22Rv1 (cell line): Measurements from ENCODE around the gene COL12A1.

Experiments
- H3K27ac ChIP-seq: fragments of 450-650 bp; 2 replicates; pipeline ENCODE4 v1.5.1; 2017
- ZFX ChIP-seq: fragments of 450-650 bp; IDR thresholded peaks from 2 replicates; pipeline ENCODE4 v1.6.1; 2017; ENCODE audit warnings: antibody characterized with exemption, borderline replicate concordance
- TF ChIP-seq, protein P1 (sequence below): fragments of 450-650 bp; IDR thresholded peaks from 2 replicates; pipeline ENCODE4 v1.5.1; 2017; ENCODE audit warnings: mild to moderate bottlenecking

The COL12A1 gene

DNA sequence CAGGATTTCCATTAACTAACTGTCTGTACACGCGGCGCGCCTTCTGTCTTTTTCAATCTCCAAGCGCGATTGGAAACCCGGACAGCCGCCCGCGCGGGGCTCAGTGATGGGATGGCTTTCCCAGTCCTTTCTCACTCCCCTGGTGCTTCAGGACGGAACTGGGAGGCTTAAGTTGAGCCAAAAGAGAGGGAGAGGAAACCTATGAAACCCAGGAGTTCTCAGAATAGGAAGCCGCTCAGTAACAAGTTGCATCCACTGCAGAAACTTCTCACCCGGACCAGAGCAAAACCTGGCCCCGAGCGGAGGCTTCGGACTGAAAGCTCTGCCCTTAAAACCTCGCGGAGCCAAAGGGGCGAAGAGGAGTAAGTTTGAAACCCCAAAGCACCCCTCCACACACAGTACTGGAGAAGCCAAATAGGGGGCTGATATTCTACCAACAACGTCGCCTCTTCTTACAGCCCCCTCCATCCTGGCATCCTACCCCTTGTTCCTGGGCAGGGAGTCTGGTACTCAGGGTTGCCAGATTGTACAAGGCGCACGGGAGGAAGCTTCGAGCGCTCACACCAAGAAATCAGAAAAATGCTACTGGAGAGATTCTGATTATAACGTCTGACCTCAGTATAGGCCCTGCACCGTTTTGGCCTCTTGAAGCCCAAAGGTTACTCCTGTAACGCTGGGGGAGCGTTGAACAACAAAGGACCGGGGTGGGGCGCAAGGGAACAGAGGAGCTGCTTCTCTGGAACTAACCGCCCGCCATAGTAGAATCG is 906 bp upstream of the COL12A1 start:
- TF ChIP-seq ZFX: no peak
- TF ChIP-seq, protein P1, sequence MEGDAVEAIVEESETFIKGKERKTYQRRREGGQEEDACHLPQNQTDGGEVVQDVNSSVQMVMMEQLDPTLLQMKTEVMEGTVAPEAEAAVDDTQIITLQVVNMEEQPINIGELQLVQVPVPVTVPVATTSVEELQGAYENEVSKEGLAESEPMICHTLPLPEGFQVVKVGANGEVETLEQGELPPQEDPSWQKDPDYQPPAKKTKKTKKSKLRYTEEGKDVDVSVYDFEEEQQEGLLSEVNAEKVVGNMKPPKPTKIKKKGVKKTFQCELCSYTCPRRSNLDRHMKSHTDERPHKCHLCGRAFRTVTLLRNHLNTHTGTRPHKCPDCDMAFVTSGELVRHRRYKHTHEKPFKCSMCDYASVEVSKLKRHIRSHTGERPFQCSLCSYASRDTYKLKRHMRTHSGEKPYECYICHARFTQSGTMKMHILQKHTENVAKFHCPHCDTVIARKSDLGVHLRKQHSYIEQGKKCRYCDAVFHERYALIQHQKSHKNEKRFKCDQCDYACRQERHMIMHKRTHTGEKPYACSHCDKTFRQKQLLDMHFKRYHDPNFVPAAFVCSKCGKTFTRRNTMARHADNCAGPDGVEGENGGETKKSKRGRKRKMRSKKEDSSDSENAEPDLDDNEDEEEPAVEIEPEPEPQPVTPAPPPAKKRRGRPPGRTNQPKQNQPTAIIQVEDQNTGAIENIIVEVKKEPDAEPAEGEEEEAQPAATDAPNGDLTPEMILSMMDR: no peak
- H3K27ac ChIP-seq: no peak overlapping the region

DNA sequence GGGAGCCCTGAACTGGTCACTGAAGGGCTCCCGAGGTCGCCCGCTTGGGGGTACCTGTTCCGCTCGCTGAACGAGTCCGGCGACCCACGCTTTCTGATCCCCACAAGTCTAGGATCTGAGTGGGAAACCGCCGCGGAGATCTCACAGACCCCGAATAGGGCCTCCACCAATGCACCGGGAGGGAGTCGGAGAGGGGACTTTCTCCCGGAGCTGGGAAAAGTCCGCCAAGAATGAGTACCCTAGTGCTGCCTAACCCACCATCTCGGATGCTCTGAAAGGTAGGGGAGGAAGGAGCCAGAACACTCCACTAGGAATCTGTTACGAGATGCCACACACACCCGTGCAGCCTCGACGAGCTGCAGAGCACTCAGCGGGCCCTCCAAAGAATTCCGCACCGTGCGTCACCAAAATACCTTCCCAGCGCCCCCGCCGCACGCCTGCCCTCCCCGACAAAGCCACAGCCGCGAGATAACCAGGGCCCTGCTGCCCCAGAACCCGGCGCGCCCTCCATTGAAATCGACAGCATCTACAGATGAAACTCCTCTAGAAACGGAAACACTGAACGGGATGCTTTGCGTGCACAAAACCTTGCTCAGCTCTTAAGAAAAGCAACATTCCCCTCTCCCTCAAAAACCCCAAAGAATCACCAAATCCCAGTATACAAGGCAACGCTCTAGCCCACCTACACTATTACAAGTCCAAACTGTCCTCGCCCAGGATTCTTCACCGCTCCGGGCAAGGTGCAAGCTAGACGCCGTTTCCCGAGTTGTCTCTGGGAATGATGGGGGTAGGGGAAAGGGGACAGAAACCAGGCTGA is 686 bp downstream of the COL12A1 start:
- TF ChIP-seq, protein P1: no peak
- no peak for TF ChIP-seq ZFX
- H3K27ac ChIP-seq: no peak overlapping the region; the same call in 1 of the 2 replicates

DNA sequence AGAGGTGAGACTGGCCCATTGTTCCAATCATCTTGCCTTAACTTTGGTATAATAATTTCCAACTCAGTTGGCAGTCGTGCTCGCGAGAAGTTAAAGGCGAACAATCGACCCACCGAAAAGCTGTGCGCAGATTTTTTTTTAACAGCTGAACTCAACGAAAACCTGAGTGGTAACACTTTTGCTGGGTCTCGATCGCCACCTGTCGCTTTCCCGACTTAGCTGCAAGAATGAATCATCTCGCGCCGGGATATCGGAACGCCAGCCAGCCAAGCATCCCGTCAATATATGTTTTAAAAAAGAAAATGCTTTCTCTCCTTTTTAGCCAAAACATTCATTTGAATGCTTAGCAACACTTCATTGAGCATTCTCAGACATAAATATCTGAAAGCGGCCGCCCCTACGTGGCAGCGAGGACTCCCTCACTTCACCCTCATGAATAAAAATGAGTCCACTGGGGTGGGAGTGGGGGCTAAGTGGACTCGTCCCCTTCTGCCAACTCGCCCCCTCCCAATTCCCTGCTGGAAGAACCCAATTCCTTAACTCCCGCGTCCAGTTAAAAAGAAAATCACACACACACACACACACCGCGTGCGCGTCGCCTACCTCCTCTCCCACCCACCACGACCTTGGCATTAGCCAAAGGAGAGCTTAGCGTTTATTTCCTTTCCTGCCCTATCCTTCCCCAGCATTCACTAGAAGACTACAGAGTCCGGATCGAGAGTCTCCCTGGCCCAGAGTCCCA is 1.5 kb downstream of the COL12A1 start:
- no peak for TF ChIP-seq ZFX
- TF ChIP-seq, protein P1: peak; percentile 82
- no peak overlapping the region for H3K27ac ChIP-seq

DNA sequence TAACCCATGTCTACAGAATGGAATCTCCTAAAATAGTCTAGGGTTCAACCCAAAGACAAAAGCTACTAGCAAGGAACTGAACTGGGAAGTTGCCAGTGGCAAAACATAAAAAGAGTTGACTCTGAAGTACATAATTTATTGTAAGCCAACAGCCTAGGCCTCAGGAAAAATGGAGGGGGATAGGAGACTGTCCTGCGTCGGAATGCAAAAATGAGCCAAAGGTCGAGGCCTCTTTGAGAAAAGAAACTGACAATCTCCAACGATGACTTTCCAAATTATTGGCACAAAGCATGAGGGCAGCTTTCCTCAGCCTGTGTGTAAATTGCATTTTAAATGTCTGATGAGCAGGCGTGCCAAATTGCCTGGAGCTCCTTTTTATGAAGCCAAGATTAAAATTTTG is 2.1 kb downstream of the COL12A1 start:
- TF ChIP-seq ZFX: no peak
- TF ChIP-seq, protein P1: no peak
- H3K27ac ChIP-seq: no peak overlapping the region

DNA sequence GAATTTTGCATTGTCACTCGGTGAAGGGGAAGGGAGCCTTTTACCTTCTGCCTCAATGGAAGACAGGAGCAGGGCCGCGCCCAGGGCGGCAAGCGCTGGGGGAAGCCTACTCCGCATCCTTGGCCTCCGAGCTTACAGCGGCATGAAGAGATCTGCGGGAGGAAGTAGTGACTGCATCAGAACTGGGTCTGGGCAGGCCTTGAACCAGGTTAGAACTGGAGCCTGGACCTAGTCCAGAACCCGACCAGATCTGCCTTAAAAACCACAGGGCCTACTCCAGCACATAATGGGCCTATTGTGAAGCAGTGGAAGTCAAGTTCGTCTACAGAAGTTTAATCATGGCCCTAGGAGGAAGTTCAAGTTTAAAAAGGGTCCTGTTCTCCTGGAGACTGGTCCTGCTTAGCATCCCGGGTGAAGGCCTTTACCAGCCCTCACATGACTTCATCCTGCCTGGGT is 3.1 kb downstream of the COL12A1 start:
- no peak overlapping the region for H3K27ac ChIP-seq
- no peak for TF ChIP-seq ZFX
- TF ChIP-seq, protein P1: no peak

DNA sequence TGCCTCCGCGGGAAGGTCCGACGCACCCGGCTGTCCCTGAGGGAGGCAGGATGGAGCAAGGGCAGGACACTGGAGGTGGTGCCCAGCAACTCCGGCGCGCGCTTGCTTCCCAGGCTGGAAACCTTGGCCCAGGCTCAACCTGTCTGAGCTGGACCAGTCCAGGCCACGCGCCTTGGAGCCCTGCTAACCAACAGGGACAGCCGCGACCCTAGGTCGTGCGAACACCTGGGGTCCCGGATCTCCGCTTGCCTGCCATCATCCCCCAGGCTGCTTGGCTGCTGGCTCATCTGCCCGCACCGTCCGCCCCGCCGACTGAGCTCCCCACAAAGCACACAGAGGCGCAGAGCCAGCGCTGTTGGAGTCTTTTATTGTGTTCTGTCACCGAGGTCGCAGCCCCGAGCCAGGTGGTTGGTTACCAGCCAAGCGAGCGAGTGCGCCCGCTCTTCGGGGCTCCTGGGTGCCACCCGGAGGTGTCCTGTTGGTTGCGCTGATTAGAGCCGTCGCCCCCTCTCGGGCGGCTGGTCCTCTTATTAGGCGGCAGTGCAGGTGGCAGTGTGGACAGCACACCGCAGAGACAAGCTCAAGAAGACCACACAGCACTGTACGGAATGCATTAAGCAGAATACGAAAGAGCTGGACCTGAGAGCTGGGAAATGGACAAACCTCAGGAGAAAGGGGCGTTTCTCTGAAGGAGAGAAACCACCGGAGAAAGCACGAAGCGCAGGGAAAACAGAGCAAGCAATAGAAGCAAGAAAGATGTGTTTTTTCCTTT is 3.8 kb downstream of the COL12A1 start:
- H3K27ac ChIP-seq: no peak overlapping the region
- TF ChIP-seq ZFX: no peak
- TF ChIP-seq, protein P1: no peak
